ENCODE results near the gene ELP5. TPM values are rescaled to one million over a fixed set of nuclear protein-coding genes. Genes with fewer than 3 reads are reported as not detected.

ELP5 gene
- total RNA-seq, 1 experiment from 2014 or later, result 49.6 TPM

GRCh38 chr17:7214300-7215135, 37.5 kb upstream of the ELP5 start:
- no peaks in the 10 kb centered on the region; the same call in 1 of the 2 replicates for H3K27me3 Mint-ChIP-seq (ENCODE audit: low read depth)
- H4K5ac ChIP-seq (ENCODE audit: insufficient read length, low read depth, low read length), result no peak overlapping the region
- H3K23ac ChIP-seq (ENCODE audit: insufficient read length, low read depth, low read length), result no peak overlapping the region
- peak overlapping the region; percentile 96 to 100 (median 99) for H3K27ac Mint-ChIP-seq
- peaks cover 3% of the 10 kb centered on the region; the same call in 1 of the 2 replicates for H3K79me2 ChIP-seq (ENCODE audit: insufficient read depth, low read length)
- no peaks in the 10 kb centered on the region for H3K27me3 ChIP-seq (ENCODE audit: insufficient read depth, low read length)
- peak overlapping the region; percentile 94 for H3K18ac ChIP-seq (ENCODE audit: insufficient read length, low read depth, low read length)
- no peak overlapping the region for H2AK5ac ChIP-seq (ENCODE audit: insufficient read length, low read length)
- H3K56ac ChIP-seq (ENCODE audit: insufficient read length, low read depth, low read length), result no peak overlapping the region
- peak; percentile 100 for DNase-seq
- H3K4me1 Mint-ChIP-seq, result peaks cover 64 to 73% of the 10 kb centered on the region in 2 experiments
- H3K4me1 ChIP-seq (ENCODE audit: insufficient read depth, low read length), result peaks cover 3% of the 10 kb centered on the region; the same call in 1 of the 2 replicates
- no peak overlapping the region for H2AFZ ChIP-seq (ENCODE audit: low read length)
- no peak overlapping the region for H4K91ac ChIP-seq (ENCODE audit: insufficient read length, low read depth, low read length)
- TF ChIP-seq CTCF (conservative IDR thresholded peaks at IDR 0.05), result peak; percentile 71
- peak overlapping the region; percentile 87 for H3K4me2 ChIP-seq (ENCODE audit: insufficient read depth, insufficient read length, low read length)
- H3K27ac ChIP-seq (ENCODE audit: insufficient read length, low read depth, low read length), result no peak overlapping the region
- no peaks in the 10 kb centered on the region for H3K9me3 Mint-ChIP-seq
- H2BK20ac ChIP-seq (ENCODE audit: low read depth, low read length, poor library complexity, severe bottlenecking), result no peak overlapping the region
- peak overlapping the region; percentile 79; the same call in 1 of the 2 replicates for H3K14ac ChIP-seq (ENCODE audit: insufficient read depth, low read length)
- H3K4ac ChIP-seq (ENCODE audit: low read depth, low read length), result no peak overlapping the region; the same call in 1 of the 2 replicates
- H2BK120ac ChIP-seq (ENCODE audit: low read depth, low read length, poor library complexity, severe bottlenecking), result no peak overlapping the region
- peak overlapping the region; percentile 71 to 91 for H3K4me3 Mint-ChIP-seq
- H4K20me1 ChIP-seq (ENCODE audit: control insufficient read depth, insufficient read depth, insufficient read length), result no peaks in the 10 kb centered on the region
- H3K23me2 ChIP-seq (ENCODE audit: insufficient read length, low read depth, low read length, poor library complexity, severe bottlenecking), result peaks cover 23% of the 10 kb centered on the region
- H3K9me3 ChIP-seq (ENCODE audit: control insufficient read depth, low read depth, low read length), result no peaks in the 10 kb centered on the region
- H3K36me3 Mint-ChIP-seq (ENCODE audit: insufficient read depth in 1 of 3, low read depth in 3 of 3), result peaks cover 0 to 3% (median 0%) of the 10 kb centered on the region in 3 experiments; a peak in 3 of 7 replicates
- H3K79me1 ChIP-seq (ENCODE audit: insufficient read depth, low read depth, low read length, poor library complexity, severe bottlenecking), result peaks cover 2% of the 10 kb centered on the region
- no peak overlapping the region for H2BK5ac ChIP-seq (ENCODE audit: insufficient read length, low read length)
- WGBS (ENCODE audit: extremely low coverage, insufficient read length, low lambda C conversion rate), result no CpG with 5 or more reads among the region's 45 CpGs
- no peak overlapping the region for H4K8ac ChIP-seq (replicated peaks; ENCODE audit: insufficient read length, low read depth, low read length)
- no peak overlapping the region for H2BK15ac ChIP-seq (ENCODE audit: low read depth, low read length)
- H2BK12ac ChIP-seq (ENCODE audit: insufficient read length, low read depth, low read length), result no peak overlapping the region
- no peak overlapping the region for H3T11ph ChIP-seq (ENCODE audit: low read length)
- H3K9ac ChIP-seq (ENCODE audit: extremely low read depth, insufficient read length, low read length), result no peak overlapping the region
